ENCODE measurements around the gene NPRL2. TPM values are rescaled to one million over a fixed set of nuclear protein-coding genes. Genes with fewer than 3 reads are reported as not detected.

NPRL2 gene
- total and polyA plus RNA-seq, 2 of the 13 experiments (the other 11 are each of a cell fraction or from before 2014, with no cell fraction given), result 30.6 to 51.4 TPM

DNA sequence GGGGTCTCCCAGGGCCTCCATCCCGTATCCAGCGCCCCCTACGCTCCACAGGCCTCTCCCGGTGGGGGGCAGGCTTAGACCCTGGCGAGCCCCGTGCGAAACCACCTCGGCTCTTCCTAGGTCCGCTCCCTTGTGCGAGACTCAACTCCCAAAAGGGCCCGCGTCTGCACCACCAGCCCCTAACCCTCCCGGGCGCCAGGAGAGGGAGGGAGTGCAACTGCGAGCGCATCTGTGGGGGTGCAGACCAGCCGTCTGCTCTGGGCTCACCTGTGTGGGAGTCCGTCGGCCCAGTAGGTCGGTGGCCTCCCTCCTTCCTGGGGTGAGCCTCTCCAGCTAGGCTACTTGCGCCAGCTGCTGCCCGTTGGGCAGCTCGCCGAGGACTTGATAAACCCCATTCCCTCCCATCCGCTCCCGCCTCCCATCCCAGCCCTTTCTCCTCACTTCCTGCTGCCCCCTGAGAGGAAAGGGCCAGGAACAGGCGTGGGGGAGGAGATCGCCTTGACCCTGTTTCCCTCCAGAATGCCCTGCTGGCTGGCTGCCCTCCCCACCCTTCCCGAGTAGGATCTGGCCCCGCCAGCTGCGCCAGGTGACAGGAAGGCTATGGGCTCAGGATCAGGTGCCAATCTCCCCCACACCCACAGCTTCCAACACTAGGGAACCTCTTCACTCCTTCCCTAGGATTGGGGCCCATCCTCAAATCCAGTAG lies 28.0 kb downstream of the NPRL2 start, which contains the start of gene HYAL2 (continued):
- TF ChIP-seq, protein P1, sequence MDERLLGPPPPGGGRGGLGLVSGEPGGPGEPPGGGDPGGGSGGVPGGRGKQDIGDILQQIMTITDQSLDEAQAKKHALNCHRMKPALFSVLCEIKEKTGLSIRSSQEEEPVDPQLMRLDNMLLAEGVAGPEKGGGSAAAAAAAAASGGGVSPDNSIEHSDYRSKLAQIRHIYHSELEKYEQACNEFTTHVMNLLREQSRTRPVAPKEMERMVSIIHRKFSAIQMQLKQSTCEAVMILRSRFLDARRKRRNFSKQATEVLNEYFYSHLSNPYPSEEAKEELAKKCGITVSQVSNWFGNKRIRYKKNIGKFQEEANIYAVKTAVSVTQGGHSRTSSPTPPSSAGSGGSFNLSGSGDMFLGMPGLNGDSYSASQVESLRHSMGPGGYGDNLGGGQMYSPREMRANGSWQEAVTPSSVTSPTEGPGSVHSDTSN (CRISPR knock-in tag; IDR thresholded peaks at IDR 0.05), result no peak
- no peak for TF ChIP-seq MAFK (conservative IDR thresholded peaks at IDR 0.05 in 1 of 2, IDR thresholded peaks at IDR 0.05 in 1 of 2; ENCODE audit: low read length in 2 of 2)
- TF ChIP-seq KLF15 (CRISPR knock-in tag; IDR thresholded peaks at IDR 0.05; ENCODE audit: borderline replicate concordance), result no peak
- TF ChIP-seq ARID4A (CRISPR knock-in tag; IDR thresholded peaks at IDR 0.05; ENCODE audit: borderline replicate concordance), result no peak
- no peak for TF ChIP-seq ZBTB10 (CRISPR knock-in tag; IDR thresholded peaks at IDR 0.05; ENCODE audit: borderline replicate concordance)
- peak; percentile 48; the same call in 1 of the 2 replicates for TF ChIP-seq GTF3A (CRISPR knock-in tag; conservative IDR thresholded peaks at IDR 0.05)
- no peak for TF ChIP-seq GFI1 (CRISPR knock-in tag; IDR thresholded peaks at IDR 0.05; ENCODE audit: borderline replicate concordance)
- no peak for TF ChIP-seq SIX4 (CRISPR knock-in tag; IDR thresholded peaks at IDR 0.05)
- TF ChIP-seq, protein P2, sequence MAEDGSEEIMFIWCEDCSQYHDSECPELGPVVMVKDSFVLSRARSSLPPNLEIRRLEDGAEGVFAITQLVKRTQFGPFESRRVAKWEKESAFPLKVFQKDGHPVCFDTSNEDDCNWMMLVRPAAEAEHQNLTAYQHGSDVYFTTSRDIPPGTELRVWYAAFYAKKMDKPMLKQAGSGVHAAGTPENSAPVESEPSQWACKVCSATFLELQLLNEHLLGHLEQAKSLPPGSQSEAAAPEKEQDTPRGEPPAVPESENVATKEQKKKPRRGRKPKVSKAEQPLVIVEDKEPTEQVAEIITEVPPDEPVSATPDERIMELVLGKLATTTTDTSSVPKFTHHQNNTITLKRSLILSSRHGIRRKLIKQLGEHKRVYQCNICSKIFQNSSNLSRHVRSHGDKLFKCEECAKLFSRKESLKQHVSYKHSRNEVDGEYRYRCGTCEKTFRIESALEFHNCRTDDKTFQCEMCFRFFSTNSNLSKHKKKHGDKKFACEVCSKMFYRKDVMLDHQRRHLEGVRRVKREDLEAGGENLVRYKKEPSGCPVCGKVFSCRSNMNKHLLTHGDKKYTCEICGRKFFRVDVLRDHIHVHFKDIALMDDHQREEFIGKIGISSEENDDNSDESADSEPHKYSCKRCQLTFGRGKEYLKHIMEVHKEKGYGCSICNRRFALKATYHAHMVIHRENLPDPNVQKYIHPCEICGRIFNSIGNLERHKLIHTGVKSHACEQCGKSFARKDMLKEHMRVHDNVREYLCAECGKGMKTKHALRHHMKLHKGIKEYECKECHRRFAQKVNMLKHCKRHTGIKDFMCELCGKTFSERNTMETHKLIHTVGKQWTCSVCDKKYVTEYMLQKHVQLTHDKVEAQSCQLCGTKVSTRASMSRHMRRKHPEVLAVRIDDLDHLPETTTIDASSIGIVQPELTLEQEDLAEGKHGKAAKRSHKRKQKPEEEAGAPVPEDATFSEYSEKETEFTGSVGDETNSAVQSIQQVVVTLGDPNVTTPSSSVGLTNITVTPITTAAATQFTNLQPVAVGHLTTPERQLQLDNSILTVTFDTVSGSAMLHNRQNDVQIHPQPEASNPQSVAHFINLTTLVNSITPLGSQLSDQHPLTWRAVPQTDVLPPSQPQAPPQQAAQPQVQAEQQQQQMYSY (CRISPR knock-in tag; IDR thresholded peaks at IDR 0.05), result no peak
- no peak for TF ChIP-seq THAP9 (CRISPR knock-in tag; IDR thresholded peaks at IDR 0.05; ENCODE audit: borderline replicate concordance)
- no peak for TF ChIP-seq ZNF781 (CRISPR knock-in tag; IDR thresholded peaks at IDR 0.05; ENCODE audit: borderline replicate concordance, not compliant biosample characterization)

Data from HepG2 (cell line).